ENCODE data around the gene SGK1. TPM values are rescaled to one million over a fixed set of nuclear protein-coding genes. Genes with fewer than 3 reads are reported as not detected.

SGK1 gene
- polyA plus RNA-seq, 1 of the 3 experiments (the other 2 are of a cell fraction) = 440 TPM

DNA sequence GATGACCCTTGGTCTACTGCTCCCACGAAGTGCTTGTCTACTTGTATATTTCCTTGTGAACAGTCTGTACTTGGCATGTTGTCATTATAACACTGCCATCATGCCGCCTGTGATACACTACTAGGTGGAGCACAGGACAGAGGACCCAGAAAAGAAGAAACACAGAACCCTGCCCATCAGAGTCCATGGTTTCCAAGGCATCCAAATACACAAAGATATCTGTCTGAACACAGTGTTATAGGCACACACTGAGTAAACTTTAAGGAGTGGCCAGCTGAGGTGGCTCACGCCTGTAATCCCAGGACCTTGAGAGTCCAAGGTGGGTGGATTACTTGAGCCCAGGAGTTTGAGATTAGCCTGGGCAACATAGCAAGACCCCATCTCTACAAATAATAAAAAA, 155.0 kb downstream of the SGK1 start (continued):
- TF ChIP-seq GATA2 (CRISPR knock-in tag; IDR thresholded peaks at IDR 0.05) = no peak
- TF ChIP-seq, protein P1, sequence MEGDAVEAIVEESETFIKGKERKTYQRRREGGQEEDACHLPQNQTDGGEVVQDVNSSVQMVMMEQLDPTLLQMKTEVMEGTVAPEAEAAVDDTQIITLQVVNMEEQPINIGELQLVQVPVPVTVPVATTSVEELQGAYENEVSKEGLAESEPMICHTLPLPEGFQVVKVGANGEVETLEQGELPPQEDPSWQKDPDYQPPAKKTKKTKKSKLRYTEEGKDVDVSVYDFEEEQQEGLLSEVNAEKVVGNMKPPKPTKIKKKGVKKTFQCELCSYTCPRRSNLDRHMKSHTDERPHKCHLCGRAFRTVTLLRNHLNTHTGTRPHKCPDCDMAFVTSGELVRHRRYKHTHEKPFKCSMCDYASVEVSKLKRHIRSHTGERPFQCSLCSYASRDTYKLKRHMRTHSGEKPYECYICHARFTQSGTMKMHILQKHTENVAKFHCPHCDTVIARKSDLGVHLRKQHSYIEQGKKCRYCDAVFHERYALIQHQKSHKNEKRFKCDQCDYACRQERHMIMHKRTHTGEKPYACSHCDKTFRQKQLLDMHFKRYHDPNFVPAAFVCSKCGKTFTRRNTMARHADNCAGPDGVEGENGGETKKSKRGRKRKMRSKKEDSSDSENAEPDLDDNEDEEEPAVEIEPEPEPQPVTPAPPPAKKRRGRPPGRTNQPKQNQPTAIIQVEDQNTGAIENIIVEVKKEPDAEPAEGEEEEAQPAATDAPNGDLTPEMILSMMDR (IDR thresholded peaks at IDR 0.05) = no peak

DNA sequence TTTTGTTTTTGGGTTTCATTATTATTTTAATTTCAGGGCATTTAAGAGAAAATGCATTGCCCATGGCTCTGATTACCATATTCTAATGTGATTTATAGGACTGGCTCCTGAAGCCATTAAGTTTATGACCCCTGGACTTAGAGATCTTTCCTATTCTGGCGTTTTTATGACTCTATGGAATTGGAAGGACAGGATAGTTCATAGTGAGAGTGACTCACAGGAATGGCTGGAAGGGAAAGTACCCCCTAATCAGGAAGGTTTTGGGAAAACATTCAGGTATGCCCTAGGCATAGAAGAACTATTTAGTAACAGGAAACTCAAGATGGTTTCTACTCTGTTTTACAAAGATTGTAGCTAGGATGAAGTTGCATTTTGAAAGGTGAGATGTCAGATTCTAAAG, 156.9 kb downstream of the SGK1 start:
- no peak overlapping the region for H2AFZ ChIP-seq (ENCODE audit: low read depth)
- POLR2A ChIA-PET = no interaction called here
- no peaks in the 10 kb centered on the region for H3K79me2 ChIP-seq (ENCODE audit: insufficient read depth)
- H3K4me1 ChIP-seq (ENCODE audit: control insufficient read depth in 1 of 2, insufficient read depth in 2 of 2, low read depth in 1 of 2, low read length in 1 of 2) = no peaks in the 10 kb centered on the region
- H3F3A ChIP-seq (replicated peaks; ENCODE audit: insufficient read depth) = peaks cover 4% of the 10 kb centered on the region
- TF ChIP-seq RCOR1 (IDR thresholded peaks at IDR 0.05; ENCODE audit: low read length) (no peak), TEAD4 (IDR thresholded peaks at IDR 0.05; ENCODE audit: borderline replicate concordance, insufficient read depth) (no peak), JUND (IDR thresholded peaks at IDR 0.05) (0 out of 2 replicates have a peak, but pooled peaks have one; percentile 29), YY1 (IDR thresholded peaks at IDR 0.05; ENCODE audit: low read depth) (no peak), TAF1 (IDR thresholded peaks at IDR 0.05; ENCODE audit: borderline replicate concordance, low read depth, low read length) (no peak), FOXM1 (IDR thresholded peaks at IDR 0.05; ENCODE audit: low read depth) (no peak), TCF12 (IDR thresholded peaks at IDR 0.05) (no peak), RFX5 (IDR thresholded peaks at IDR 0.05; ENCODE audit: low read length) (no peak), FOSL2 (IDR thresholded peaks at IDR 0.05; ENCODE audit: borderline replicate concordance, low read depth) (0 out of 2 replicates have a peak, but pooled peaks have one; percentile 18)
- TF ChIP-seq, protein P2, sequence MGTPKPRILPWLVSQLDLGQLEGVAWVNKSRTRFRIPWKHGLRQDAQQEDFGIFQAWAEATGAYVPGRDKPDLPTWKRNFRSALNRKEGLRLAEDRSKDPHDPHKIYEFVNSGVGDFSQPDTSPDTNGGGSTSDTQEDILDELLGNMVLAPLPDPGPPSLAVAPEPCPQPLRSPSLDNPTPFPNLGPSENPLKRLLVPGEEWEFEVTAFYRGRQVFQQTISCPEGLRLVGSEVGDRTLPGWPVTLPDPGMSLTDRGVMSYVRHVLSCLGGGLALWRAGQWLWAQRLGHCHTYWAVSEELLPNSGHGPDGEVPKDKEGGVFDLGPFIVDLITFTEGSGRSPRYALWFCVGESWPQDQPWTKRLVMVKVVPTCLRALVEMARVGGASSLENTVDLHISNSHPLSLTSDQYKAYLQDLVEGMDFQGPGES (IDR thresholded peaks at IDR 0.05; ENCODE audit: low read depth, low read length) = no peak
- TF ChIP-seq, protein P3, sequence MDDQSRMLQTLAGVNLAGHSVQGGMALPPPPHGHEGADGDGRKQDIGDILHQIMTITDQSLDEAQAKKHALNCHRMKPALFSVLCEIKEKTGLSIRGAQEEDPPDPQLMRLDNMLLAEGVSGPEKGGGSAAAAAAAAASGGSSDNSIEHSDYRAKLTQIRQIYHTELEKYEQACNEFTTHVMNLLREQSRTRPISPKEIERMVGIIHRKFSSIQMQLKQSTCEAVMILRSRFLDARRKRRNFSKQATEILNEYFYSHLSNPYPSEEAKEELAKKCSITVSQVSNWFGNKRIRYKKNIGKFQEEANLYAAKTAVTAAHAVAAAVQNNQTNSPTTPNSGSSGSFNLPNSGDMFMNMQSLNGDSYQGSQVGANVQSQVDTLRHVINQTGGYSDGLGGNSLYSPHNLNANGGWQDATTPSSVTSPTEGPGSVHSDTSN (IDR thresholded peaks at IDR 0.05) = peak; percentile 10; the same call in 1 of the 2 replicates
- CTCF ChIA-PET = interaction anchor here (0.8 to 3.2 kb wide), 7 partner anchors 10 to 780 kb away, joined by 3 to 18 read pairs (median 5); no protein-coding TSS in a partner anchor
- H3K9ac ChIP-seq = no peak overlapping the region
- H4K20me1 ChIP-seq (ENCODE audit: insufficient read depth) = no peaks in the 10 kb centered on the region
- H3K9me3 ChIP-seq = no peaks in the 10 kb centered on the region
- no peaks in the 10 kb centered on the region for H3K36me3 ChIP-seq (replicated peaks in 1 of 2; ENCODE audit: control insufficient read depth in 1 of 2, insufficient read depth in 2 of 2, low read length in 1 of 2)
- 6% methylated on average over 1 of the region's 1 CpG for WGBS (ENCODE audit: low lambda C conversion rate)
- no peaks in the 10 kb centered on the region for H3K27me3 ChIP-seq (ENCODE audit: insufficient read depth)
- no peak for DNase-seq
- no peak overlapping the region for H3K4me3 ChIP-seq (ENCODE audit: low read depth in 2 of 2, low read length in 1 of 2)
- H3K9me2 ChIP-seq = no peaks in the 10 kb centered on the region
- no peak overlapping the region for H3K27ac ChIP-seq (ENCODE audit: low read depth in 2 of 2, low read length in 1 of 2)
- H3K4me2 ChIP-seq = no peak overlapping the region

Data from SK-N-SH (cell line).